Embryonic facial prominence (tissue), 1 donor: ENCODE data around the gene LSAMP.
"Not testable (repeated sequence)": the region's sequence is repeated elsewhere in the genome, so short reads cannot be mapped to it uniquely, and the experiment has no call there.

ENCODE experiments used
- DNase-seq: peaks from one replicate; pipeline ENCODE4 v3.0.0-alpha.2; 2016; ENCODE audit errors: extremely low spot score

LSAMP gene

GRCh38 chr3:116103868-116104530 is 341.3 kb downstream of the LSAMP start:
- no peak for DNase-seq

DNA sequence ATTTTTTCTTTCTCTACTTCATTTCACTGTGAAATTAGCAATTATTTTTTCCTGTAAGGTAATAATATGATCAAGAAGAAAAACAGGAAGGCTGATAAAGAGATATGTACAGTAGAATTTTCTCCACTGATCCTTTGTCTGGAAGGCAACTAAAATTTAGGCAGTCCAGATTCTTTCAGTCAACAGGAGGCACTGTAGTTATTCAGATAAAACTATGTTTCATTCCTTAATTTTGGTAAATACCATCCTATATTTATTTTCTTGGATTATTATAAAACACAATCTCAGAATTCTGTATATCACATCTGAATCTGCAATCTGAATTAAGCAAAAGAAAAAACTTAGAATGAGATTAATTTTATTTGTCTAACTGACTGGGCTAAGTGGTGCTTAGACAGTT is 343.2 kb downstream of the LSAMP start:
- DNase-seq = no peak

DNA sequence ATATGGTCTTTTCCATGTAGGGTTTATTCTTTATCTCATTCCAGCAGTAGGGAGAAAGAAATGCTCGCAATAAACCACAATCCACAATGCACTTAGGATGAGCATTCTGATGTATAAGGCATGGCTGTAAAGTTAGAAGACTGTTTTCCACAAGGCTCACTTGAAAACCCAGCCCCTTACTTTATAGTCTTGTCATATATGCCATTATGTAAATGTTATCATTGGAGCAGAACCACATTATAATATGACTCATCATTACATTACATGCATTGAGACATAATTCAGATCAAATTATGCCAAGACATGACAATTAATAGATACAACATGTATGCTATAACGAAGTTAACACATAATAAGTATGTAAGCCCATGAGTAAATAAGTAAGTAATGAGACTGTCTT is 348.1 kb downstream of the LSAMP start:
- no peak for DNase-seq

DNA sequence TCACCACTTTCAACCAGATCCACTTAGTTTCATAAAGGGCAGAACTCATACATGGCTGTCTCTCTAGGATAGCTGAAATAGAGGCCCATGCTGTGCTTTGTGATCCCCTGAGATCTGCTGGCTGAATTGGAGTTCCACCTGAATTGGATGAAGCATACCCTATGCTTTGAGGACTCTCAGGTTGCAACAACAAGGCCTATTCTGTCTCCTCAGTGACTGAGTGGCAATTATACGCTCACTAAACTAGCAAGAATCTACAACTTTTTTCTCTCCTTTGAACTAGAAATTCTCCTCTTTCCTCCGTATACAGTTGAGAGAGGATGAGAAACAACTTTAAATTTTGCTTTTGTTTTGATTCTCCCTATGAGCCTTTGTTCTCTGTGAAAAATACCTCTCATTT is 348.7 kb downstream of the LSAMP start:
- no peak for DNase-seq

DNA sequence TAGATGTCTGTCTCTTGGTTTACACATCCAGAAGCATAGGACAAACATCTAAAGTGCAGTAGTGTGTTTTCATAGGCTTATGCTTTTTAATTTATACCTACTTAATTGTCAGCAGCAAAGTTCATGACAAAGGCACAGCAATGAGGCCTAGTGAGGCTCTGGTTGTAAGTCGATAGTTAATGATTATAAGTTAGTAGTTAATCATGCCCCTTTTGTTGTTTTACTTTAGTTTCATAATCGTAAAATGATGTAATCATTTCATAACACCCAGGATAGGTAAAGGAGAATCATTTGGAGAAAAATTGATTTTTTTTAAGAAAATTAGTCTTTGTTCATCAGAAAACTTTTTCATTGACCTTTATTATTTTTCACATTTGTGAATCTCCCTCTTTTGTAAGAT is 351.9 kb downstream of the LSAMP start:
- DNase-seq = no peak

- no peak for DNase-seq
These were observed 357.9 kb downstream of the LSAMP start for GRCh38 chr3:116087426-116087825.

- no peak for DNase-seq
These were observed 360.1 kb downstream of the LSAMP start for GRCh38 chr3:116084999-116085791.

- no peak for DNase-seq
These were observed 361.6 kb downstream of the LSAMP start for GRCh38 chr3:116083683-116084082.

DNA sequence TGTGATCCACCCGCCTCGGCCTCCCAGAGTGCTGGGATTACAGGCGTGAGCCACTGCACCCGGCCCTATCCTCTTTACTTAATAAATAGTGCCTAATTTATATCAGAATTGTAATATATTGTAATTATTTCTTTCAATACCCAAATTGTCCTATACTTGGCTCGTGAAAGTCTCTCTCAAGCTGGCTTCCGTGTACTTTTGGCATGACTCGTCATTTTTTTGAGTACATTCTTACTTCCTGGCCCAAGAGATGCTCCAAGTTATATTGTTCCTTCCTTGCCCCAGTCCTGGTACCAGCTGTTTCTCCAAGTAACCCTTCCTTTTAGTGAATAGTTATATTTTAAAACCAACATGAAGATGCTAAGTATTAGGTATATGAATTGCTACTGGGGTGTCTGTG is 366.7 kb downstream of the LSAMP start:
- no peak for DNase-seq

- no peak for DNase-seq
These were observed 367.7 kb downstream of the LSAMP start for GRCh38 chr3:116077557-116077956.

- no peak for DNase-seq
These were observed 368.2 kb downstream of the LSAMP start for GRCh38 chr3:116077059-116077458.

GRCh38 chr3:116070516-116071278 is 374.6 kb downstream of the LSAMP start:
- not testable (repeated sequence) for DNase-seq

DNA sequence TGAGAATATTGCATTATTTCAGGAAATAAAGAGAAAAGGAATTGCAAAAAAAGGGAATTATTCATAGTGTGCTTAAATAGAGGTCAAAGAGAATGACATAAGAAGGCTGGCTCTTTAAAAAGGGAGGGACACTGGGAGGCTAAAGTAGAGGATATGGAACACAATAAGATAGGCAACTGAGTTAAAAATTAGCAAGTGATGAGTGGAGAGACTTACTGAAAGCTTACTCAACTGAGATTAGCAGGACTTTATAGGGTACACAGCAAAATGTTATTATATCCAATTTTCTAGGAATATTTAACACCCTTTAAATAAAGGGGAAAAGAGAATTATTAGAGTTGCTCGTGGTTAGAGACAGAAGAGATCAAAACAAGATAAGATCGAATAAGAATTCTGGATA is 375.2 kb downstream of the LSAMP start:
- DNase-seq = no peak

DNA sequence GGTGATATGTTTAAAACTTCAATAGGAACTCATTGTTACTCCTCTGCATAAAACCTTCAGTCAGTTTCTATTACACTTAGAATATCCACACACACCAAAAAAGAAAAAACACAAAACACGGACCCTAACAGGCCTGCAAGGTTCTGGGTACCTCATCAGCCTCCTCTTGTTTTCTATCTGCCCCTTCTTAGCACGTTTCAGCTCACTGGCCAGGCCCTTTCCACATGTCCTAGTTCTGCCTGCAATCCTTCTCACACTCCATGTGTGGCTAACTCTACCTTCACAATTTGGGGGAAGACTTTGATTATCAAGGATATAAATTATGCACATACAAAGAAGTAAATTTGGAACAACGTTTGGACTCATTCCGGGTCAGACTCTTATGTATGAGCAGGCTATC is 376.3 kb downstream of the LSAMP start:
- no peak for DNase-seq

DNA sequence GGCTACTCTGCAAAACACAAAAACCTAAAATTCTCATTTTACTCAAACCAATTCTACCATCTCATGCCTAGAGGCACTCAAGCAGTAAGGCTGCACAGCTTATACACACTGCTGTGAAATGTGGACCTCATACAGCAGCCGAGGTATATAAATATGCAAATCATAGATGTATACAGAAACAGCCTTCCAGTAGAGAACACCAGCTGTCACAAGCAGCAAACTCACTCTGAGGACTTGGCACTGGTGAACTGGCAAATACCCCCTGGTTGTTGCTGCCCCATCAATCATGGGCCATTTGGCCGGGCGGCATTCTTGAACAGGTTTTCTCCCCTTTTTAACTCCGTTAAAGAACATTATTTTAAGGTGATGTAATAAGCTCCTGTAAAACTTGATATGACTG is 378.0 kb downstream of the LSAMP start:
- no peak for DNase-seq

DNA sequence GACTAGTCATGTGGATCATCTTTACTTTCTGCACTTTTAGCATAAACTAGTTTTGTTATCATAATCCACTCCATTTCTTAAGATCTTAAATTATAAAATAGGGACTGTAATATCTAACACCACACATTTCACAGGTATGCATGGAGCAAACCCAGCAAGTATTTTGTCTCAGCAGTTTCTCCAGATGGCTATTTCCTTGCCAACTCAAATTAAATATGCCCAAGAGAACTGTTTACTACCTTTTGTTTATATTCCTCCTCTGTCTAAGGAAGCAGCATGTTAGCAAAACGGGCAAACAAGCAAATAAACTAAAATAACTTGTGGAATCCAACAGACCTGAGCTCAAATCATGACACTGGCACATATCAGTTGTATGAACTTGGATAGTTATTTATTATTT is 379.8 kb downstream of the LSAMP start:
- DNase-seq = no peak

DNA sequence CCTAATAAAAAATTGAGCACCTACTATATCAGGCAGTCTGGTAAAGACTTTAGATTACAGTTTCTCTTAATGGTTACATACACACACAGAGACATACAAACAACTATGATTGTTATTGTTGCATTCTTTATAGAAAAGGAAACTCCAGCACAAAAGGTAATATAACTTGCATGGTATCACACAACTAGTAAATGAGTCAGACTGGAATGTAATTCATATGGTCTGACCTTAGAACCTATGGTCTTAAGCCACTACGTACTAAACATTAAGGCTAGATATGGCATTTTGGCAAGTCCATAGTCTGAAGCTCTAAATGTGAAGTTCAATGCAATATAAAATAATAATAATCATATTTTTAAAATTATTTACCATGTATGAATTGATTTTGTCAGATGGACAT is 380.6 kb downstream of the LSAMP start:
- DNase-seq = no peak

- no peak for DNase-seq
These were observed 385.7 kb downstream of the LSAMP start for GRCh38 chr3:116059421-116060096.

- DNase-seq = no peak
These were observed 386.4 kb downstream of the LSAMP start for GRCh38 chr3:116058844-116059243.

DNA sequence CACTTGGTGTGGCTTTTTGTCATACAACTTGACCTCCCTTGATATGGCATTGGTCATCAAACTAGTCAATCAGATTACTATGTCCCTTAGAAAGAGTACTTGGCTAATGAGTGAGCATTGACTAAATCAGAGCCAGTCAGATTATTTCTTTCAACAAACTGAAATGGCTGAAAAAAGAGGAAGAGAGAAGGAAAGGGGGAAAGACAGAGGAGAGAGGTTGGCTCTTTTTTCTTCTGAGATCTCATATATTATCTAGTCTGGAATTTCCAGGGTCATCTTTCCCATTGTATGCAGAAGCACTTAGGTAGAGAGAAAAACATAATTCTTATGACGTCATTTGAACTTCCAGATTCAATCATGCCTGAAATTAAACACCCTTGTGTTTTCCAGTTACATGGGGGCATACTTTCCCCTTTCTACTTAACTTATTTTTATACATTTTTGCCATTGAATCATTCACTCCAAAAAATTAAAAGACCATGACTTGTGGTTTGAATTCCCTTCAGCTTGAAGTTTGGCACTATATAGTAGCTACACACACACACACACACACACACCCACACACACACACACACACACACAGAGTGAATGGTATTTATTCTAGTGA is 387.8 kb downstream of the LSAMP start:
- DNase-seq = no peak

- DNase-seq = no peak
These were observed 389.0 kb downstream of the LSAMP start for GRCh38 chr3:116056280-116056679.

- DNase-seq = no peak
These were observed 392.3 kb downstream of the LSAMP start for GRCh38 chr3:116053017-116053416.
